ENCODE data around the gene PRR3. TPM values are rescaled to one million over a fixed set of nuclear protein-coding genes. Genes with fewer than 3 reads are reported as not detected.
A peak's percentile ranks its signal among the peaks of the same experiment; 100 is the strongest.

The PRR3 gene
- total RNA-seq, 1 donor from 2014 or later: 7.5 TPM

DNA sequence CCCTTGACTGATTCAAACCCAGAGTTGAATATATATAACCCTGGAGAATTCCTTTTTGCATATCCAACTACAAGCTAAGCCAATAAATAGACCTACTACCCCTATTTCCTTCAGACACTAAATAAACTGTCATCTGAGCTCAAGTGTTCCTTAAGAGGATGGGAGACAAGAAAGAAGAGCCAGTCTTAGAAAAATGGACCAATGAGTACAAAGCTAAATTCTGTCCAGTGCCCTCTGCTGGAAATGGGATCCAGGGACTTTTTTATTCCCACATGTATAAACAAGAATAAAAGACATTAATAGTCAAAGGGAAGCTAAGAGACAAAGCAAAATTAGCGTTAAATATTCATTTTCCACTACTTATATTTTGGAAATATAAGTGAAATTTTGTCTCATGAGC, 55.1 kb downstream of the PRR3 start:
- H3K4me1 ChIP-seq: peaks cover 58% of the 10 kb centered on the region
- DNase-seq: no peak
- no peaks in the 10 kb centered on the region for H3K9me3 ChIP-seq
- intact Hi-C loops (cut with DNase I): no loop called here
- TF ChIP-seq, protein P1, sequence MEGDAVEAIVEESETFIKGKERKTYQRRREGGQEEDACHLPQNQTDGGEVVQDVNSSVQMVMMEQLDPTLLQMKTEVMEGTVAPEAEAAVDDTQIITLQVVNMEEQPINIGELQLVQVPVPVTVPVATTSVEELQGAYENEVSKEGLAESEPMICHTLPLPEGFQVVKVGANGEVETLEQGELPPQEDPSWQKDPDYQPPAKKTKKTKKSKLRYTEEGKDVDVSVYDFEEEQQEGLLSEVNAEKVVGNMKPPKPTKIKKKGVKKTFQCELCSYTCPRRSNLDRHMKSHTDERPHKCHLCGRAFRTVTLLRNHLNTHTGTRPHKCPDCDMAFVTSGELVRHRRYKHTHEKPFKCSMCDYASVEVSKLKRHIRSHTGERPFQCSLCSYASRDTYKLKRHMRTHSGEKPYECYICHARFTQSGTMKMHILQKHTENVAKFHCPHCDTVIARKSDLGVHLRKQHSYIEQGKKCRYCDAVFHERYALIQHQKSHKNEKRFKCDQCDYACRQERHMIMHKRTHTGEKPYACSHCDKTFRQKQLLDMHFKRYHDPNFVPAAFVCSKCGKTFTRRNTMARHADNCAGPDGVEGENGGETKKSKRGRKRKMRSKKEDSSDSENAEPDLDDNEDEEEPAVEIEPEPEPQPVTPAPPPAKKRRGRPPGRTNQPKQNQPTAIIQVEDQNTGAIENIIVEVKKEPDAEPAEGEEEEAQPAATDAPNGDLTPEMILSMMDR (IDR thresholded peaks at IDR 0.05): peak; percentile 21
- H3K4me3 ChIP-seq: no peak overlapping the region
- H3K27ac ChIP-seq: peak overlapping the region; percentile 94
- H3K36me3 ChIP-seq: peaks cover 36% of the 10 kb centered on the region
- no peaks in the 10 kb centered on the region for H3K27me3 ChIP-seq (ENCODE audit: low read depth)
- no peak for ATAC-seq

GRCh38 chr6:30612687-30613248, 55.7 kb downstream of the PRR3 start:
- DNase-seq: no peak
- intact Hi-C loops (cut with DNase I): no loop called here
- peak overlapping the region; percentile 94 for H3K27ac ChIP-seq

More at GRCh38 chr6:30612687-30613248, 55.7 kb downstream of the PRR3 start:
- TF ChIP-seq, protein P1 (IDR thresholded peaks at IDR 0.05): no peak
- Histone ChIP-seq H3K36me3 (peaks cover 30% of the 10 kb centered on the region), H3K4me1 (peaks cover 58% of the 10 kb centered on the region), H3K27me3 (ENCODE audit: low read depth) (no peaks in the 10 kb centered on the region), H3K4me3 (no peak overlapping the region), H3K9me3 (no peaks in the 10 kb centered on the region)
- ATAC-seq: no peak

Small RNA genes lying within 50 kb of the gene (microRNA-seq; reads per million reads assigned to microRNA genes)
- gene MIR877 (ENCODE audit: borderline number of aligned reads): 46.8 reads per million, percentile 39 among the genes with 10 or more reads in this experiment

Other genes starting within 250 kb of the PRR3 start
- gene TRIM39, start 230.4 kb upstream of the PRR3 start, total RNA-seq: 13.3 TPM
- gene RPP21, start 212.1 kb upstream of the PRR3 start, total RNA-seq: 30.6 TPM
- gene HLA-E, start 67.8 kb upstream of the PRR3 start, total RNA-seq: 1,079 TPM
- 54.9 TPM for gene GNL1, start 806 bp upstream of the PRR3 start, total RNA-seq
- gene ABCF1, start 14.1 kb downstream of the PRR3 start, total RNA-seq: 40.0 TPM
- gene PPP1R10, start 59.9 kb downstream of the PRR3 start, total RNA-seq: 68.8 TPM
- gene MRPS18B, start 60.5 kb downstream of the PRR3 start, total RNA-seq: 55.0 TPM
- gene ATAT1, start 69.6 kb downstream of the PRR3 start, total RNA-seq: 8.9 TPM
- 19.9 TPM for gene C6orf136, start 89.8 kb downstream of the PRR3 start, total RNA-seq
- 28.4 TPM for gene DHX16, start 115.7 kb downstream of the PRR3 start, total RNA-seq
- 78.5 TPM for gene PPP1R18, start 129.3 kb downstream of the PRR3 start, total RNA-seq
- 10.0 TPM for gene NRM, start 133.7 kb downstream of the PRR3 start, total RNA-seq
- 24.5 TPM for gene MDC1, start 160.0 kb downstream of the PRR3 start, total RNA-seq
- 292 TPM for gene TUBB, start 163.1 kb downstream of the PRR3 start, total RNA-seq
- 151 TPM for gene FLOT1, start 185.4 kb downstream of the PRR3 start, total RNA-seq
- 18.0 TPM for gene IER3, start 187.3 kb downstream of the PRR3 start, total RNA-seq

Data from lower lobe of right lung (tissue), 2 donors.